Thoracic aorta (tissue), 2 donors: ENCODE data around the gene SLC29A1. TPM values are rescaled to one million over a fixed set of nuclear protein-coding genes. Genes with fewer than 3 reads are reported as not detected.

ENCODE experiments used
- ATAC-seq: fragments of 150-250 bp; one replicate; pipeline ENCODE4 v1.8.0; 2017; ENCODE audit warnings: low read depth; ENCODE audit not compliant: insufficient number of reproducible peaks, low FRiP score
- DNase-seq: peaks from one replicate; pipeline ENCODE4 v3.0.0-alpha.2; 2020; ENCODE audit warnings: low spot score
- H3K27ac ChIP-seq, 2 donors: fragments of 200-600 bp; sonication (generic); 1 replicate in 1 of 2; 2 replicates in 1 of 2; pipeline ENCODE4 v1.5.1; 2016; ENCODE audit warnings: mild to moderate bottlenecking in 2 of 2, moderate library complexity in 2 of 2
- H3K27me3 ChIP-seq: fragments of 200-600 bp; sonication (generic); replicated peaks from 2 replicates; pipeline ENCODE4 v1.6.0; 2016; ENCODE audit warnings: mild to moderate bottlenecking; ENCODE audit not compliant: insufficient read depth
- H3K36me3 ChIP-seq: fragments of 200-600 bp; sonication (generic); one replicate; pipeline ENCODE4 v1.5.1; 2016
- H3K4me1 ChIP-seq, 2 donors: fragments of 200-600 bp; sonication (generic); 1 replicate in 1 of 2; 2 replicates in 1 of 2; pipeline versions ENCODE4 v1.5.1 to v1.6.0; 2016; ENCODE audit warnings: low read depth in 2 of 2, mild to moderate bottlenecking in 1 of 2; ENCODE audit not compliant: control insufficient read depth in 1 of 2
- H3K4me3 ChIP-seq: fragments of 200-600 bp; sonication (generic); 2 replicates; pipeline ENCODE4 v1.5.1; 2016; ENCODE audit warnings: mild to moderate bottlenecking
- H3K9me3 ChIP-seq: fragments of 200-600 bp; sonication (generic); 2 replicates; pipeline ENCODE4 v1.5.1; 2016
- total RNA-seq, 2 donors: library from RNA; depleted of rRNA; stranded (reverse); fragments of >200 nt; gene quantifications; one replicate each; pipeline versions ENCODE4 v1.1.0 to v1.2.3, GENCODE V29; 2016
- TF ChIP-seq, protein P1 (sequence below): fragments of 200-600 bp; sonication (generic); IDR thresholded peaks from one replicate; pipeline ENCODE4 v1.5.1; 2019; ENCODE audit warnings: antibody characterized with exemption

The SLC29A1 gene
- total RNA-seq, 2 donors from 2014 or later = 132 to 172 TPM

DNA sequence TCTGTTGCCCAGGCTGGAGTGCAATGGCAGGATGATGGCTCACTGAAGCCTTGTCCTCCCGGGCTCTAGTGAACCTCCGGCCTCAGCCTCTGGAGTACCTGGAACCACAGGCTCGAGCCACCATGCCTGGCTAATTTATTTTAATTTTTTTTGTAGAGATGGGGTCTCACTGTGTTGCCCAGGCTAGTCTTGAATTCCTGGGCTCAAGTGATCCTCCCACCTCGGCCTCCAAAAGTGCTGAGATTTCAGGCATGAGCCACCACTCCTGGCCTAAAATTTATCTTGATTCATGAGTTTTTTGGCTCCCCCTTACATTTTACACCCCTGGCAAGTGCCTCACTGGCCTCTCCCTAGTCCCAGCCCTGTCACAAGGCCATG lies 2.5 kb upstream of the SLC29A1 start:
- Histone ChIP-seq H3K4me3 (peak overlapping the region; percentile 76), H3K36me3 (no peaks in the 10 kb centered on the region), H3K4me1 (peaks cover 53 to 78% of the 10 kb centered on the region in 2 donors), H3K9me3 (no peaks in the 10 kb centered on the region), H3K27me3 (no peaks in the 10 kb centered on the region), H3K27ac (peak overlapping the region; percentile 97 to 98)
- DNase-seq (no peak), ATAC-seq (no peak)
- TF ChIP-seq, protein P1, sequence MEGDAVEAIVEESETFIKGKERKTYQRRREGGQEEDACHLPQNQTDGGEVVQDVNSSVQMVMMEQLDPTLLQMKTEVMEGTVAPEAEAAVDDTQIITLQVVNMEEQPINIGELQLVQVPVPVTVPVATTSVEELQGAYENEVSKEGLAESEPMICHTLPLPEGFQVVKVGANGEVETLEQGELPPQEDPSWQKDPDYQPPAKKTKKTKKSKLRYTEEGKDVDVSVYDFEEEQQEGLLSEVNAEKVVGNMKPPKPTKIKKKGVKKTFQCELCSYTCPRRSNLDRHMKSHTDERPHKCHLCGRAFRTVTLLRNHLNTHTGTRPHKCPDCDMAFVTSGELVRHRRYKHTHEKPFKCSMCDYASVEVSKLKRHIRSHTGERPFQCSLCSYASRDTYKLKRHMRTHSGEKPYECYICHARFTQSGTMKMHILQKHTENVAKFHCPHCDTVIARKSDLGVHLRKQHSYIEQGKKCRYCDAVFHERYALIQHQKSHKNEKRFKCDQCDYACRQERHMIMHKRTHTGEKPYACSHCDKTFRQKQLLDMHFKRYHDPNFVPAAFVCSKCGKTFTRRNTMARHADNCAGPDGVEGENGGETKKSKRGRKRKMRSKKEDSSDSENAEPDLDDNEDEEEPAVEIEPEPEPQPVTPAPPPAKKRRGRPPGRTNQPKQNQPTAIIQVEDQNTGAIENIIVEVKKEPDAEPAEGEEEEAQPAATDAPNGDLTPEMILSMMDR = no peak

DNA sequence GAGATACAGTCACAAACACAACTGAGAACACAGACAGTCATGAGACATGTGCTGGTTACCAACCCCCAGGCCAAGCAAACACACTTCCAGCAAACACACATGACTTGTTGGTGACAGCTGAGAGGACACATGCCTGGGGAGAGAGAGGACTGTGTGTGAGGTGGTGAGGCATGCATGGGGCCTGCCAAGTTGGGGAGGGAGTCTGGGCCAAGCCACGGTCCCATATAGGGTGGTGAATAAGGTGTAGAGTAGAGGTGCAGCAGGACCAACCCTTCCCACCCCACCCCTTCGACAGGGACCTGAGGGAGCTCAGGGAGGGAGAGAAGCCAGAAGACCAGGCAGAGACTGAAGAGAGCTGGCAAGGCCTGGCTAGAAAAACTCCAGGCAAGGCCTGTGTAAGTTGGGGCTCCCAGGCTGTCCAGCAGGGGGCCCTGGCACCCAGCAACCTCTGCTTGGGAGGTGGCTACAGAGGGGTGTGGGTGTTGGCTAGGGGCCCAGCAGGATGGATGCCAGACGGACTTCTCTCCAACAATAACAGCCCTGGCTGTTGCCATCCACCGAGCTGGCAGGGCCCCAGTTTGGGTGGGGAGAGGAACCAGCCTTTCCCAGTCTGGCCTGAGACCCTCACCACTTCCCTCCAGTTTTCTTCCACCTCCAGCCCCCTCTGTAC lies 2.0 kb upstream of the SLC29A1 start:
- TF ChIP-seq, protein P1 = peak; percentile 94
- H3K4me3 ChIP-seq = peak overlapping the region; percentile 81
- DNase-seq (peak; percentile 87), ATAC-seq (peak; percentile 66)
- peaks cover 58 to 80% of the 10 kb centered on the region in 2 donors for H3K4me1 ChIP-seq
- H3K27ac ChIP-seq = peak overlapping the region; percentile 97 to 98
- H3K9me3 ChIP-seq = no peaks in the 10 kb centered on the region
- H3K36me3 ChIP-seq = no peaks in the 10 kb centered on the region
- H3K27me3 ChIP-seq = no peaks in the 10 kb centered on the region

DNA sequence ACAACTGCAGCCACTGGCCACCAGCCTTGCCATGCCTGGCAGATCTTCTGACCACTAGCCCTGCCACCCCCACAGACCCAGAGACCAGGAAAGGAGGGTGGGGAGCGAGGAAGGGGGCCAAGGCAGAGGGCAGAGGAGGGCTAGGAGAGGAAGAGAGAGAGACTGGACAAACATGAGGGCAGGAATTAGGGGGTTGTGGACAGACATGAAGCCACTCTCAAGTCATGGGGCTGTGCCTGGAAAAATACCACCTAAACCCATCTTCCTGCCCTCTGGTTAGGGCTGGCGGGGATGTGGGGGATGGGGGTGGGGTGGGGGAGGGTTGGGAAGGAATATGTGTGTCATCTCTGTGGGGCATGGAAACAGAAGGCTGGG lies 1.4 kb upstream of the SLC29A1 start:
- peak overlapping the region; percentile 97 to 98 for H3K27ac ChIP-seq
- ATAC-seq (no peak), DNase-seq (no peak)
- H3K27me3 ChIP-seq = no peaks in the 10 kb centered on the region
- no peaks in the 10 kb centered on the region for H3K36me3 ChIP-seq
- H3K4me1 ChIP-seq = peaks cover 64 to 80% of the 10 kb centered on the region in 2 donors
- H3K4me3 ChIP-seq = peak overlapping the region; percentile 81
- H3K9me3 ChIP-seq = no peaks in the 10 kb centered on the region
- TF ChIP-seq, protein P1 = no peak

DNA sequence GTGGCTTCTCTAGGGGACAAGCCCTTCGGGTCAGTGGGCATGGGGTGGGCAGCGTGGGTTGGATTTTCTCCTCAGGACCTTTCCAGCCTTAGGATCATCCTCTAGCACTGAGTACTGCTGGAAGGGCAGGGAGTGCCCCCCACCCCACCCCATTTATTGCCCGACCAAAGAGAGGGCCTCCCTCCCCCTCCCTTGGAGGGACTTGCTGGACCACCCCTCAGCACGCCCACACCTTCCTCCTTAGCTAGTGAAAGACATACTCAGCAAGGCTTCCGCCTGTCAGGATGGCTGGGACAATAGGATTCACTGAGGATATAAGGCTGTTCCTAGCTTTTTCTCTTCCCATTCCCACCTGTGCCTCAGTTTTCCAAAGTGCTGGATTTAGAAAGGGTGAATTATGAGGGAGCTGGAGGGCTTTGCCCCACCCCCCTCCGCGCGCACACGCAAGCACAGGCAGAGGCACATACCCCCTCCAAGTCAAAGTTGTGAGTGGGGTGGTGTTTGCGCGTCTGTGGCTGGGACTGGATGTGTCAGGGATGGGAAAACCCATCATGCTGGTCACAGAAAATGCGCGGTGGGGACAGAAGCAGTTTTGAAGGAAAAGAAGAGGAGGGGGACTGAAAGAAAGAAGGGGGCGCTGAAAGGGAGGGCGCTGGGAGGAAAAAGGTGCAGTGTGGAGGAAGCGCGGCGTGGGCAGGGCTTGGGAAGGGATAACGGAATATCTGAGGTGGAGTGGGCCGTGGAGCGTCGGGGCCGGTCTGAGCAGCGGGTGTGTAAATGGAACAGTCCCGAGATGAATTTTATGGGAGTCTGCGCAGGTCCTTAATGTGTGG lies 693 bp upstream of the SLC29A1 start:
- peak overlapping the region; percentile 97 to 98 for H3K27ac ChIP-seq
- TF ChIP-seq, protein P1 = no peak
- H3K27me3 ChIP-seq = no peaks in the 10 kb centered on the region
- peak overlapping the region; percentile 81 for H3K4me3 ChIP-seq
- ATAC-seq (no peak), DNase-seq (no peak)
- no peaks in the 10 kb centered on the region for H3K36me3 ChIP-seq
- H3K9me3 ChIP-seq = no peaks in the 10 kb centered on the region
- peaks cover 67 to 80% of the 10 kb centered on the region in 2 donors for H3K4me1 ChIP-seq
